Stomach smooth muscle (tissue), 2 donors: ENCODE measurements around the gene ZNF385A.

Experiments
- H3K27ac ChIP-seq: one replicate; pipeline ENCODE4 v1.7.0; 2013; ENCODE audit warnings: mild to moderate bottlenecking, low read length, inconsistent platforms
- H3K27me3 ChIP-seq, 2 donors: one replicate each; pipeline ENCODE4 v1.7.0; 2013; ENCODE audit warnings: low read length in 2 of 2; ENCODE audit not compliant: insufficient read depth in 2 of 2, control insufficient read depth in 1 of 2
- H3K36me3 ChIP-seq, 2 donors: one replicate each; pipeline ENCODE4 v1.7.0; 2013; ENCODE audit warnings: low read length in 2 of 2; ENCODE audit not compliant: control insufficient read depth in 2 of 2, insufficient read depth in 2 of 2
- H3K4me1 ChIP-seq: one replicate; pipeline ENCODE4 v1.7.0; 2013; ENCODE audit warnings: low read length; ENCODE audit not compliant: control insufficient read depth, insufficient read depth
- H3K4me3 ChIP-seq, 2 donors: one replicate each; pipeline ENCODE4 v1.7.0; 2013; ENCODE audit warnings: low read length in 2 of 2
- H3K9ac ChIP-seq, 2 donors: one replicate each; pipeline ENCODE4 v1.7.0; 2013; ENCODE audit warnings: low read length in 2 of 2, mild to moderate bottlenecking in 1 of 2
- H3K9me3 ChIP-seq, 2 donors: one replicate each; pipeline ENCODE4 v1.7.0; 2013; ENCODE audit warnings: low read length in 2 of 2; ENCODE audit not compliant: control insufficient read depth in 2 of 2
- donor health status: healthy.
- donor health status: Pancreatic carcinoma.

ZNF385A gene

GRCh38 chr12:54352891-54353874, 31.4 kb downstream of the ZNF385A start:
- Histone ChIP-seq H3K4me1 (peaks cover 30% of the 10 kb centered on the region), H3K27ac (peak overlapping the region; percentile 80), H3K9me3 (no peaks in the 10 kb centered on the region), H3K9ac (peak overlapping the region; percentile 36 to 58), H3K36me3 (peaks cover 18 to 25% of the 10 kb centered on the region in 2 donors), H3K4me3 (peak overlapping the region; percentile 14 to 67), H3K27me3 (no peaks in the 10 kb centered on the region)

GRCh38 chr12:54352022-54352531, 32.5 kb downstream of the ZNF385A start:
- H3K27me3 ChIP-seq, result no peaks in the 10 kb centered on the region
- H3K9me3 ChIP-seq, result no peaks in the 10 kb centered on the region
- peaks cover 26 to 34% of the 10 kb centered on the region in 2 donors for H3K36me3 ChIP-seq
- peaks cover 22% of the 10 kb centered on the region for H3K4me1 ChIP-seq
- H3K9ac ChIP-seq, result peak overlapping the region; percentile 52 to 58
- H3K4me3 ChIP-seq, result peak overlapping the region; percentile 53 to 67
- peak overlapping the region; percentile 80 for H3K27ac ChIP-seq

GRCh38 chr12:54351341-54351740, 33.2 kb downstream of the ZNF385A start:
- Histone ChIP-seq H3K36me3 (peaks cover 30 to 40% of the 10 kb centered on the region in 2 donors), H3K4me3 (no peak overlapping the region), H3K27me3 (no peaks in the 10 kb centered on the region), H3K4me1 (peaks cover 22% of the 10 kb centered on the region), H3K9me3 (no peaks in the 10 kb centered on the region), H3K9ac (no peak overlapping the region), H3K27ac (peak overlapping the region; percentile 80)

GRCh38 chr12:54350743-54351142, 33.8 kb downstream of the ZNF385A start:
- no peaks in the 10 kb centered on the region for H3K9me3 ChIP-seq
- H3K36me3 ChIP-seq, result peaks cover 30 to 44% of the 10 kb centered on the region in 2 donors
- H3K4me3 ChIP-seq, result no peak overlapping the region
- no peak overlapping the region for H3K9ac ChIP-seq
- no peaks in the 10 kb centered on the region for H3K27me3 ChIP-seq
- peaks cover 22% of the 10 kb centered on the region for H3K4me1 ChIP-seq
- peak overlapping the region; percentile 80 for H3K27ac ChIP-seq

GRCh38 chr12:54349679-54350078, 34.9 kb downstream of the ZNF385A start:
- Histone ChIP-seq H3K36me3 (peaks cover 37 to 51% of the 10 kb centered on the region in 2 donors), H3K9ac (no peak overlapping the region), H3K27ac (no peak overlapping the region), H3K4me1 (peaks cover 22% of the 10 kb centered on the region), H3K27me3 (no peaks in the 10 kb centered on the region), H3K4me3 (no peak overlapping the region), H3K9me3 (no peaks in the 10 kb centered on the region)

GRCh38 chr12:54349036-54349435, 35.5 kb downstream of the ZNF385A start:
- H3K27ac ChIP-seq, result no peak overlapping the region
- H3K27me3 ChIP-seq, result no peaks in the 10 kb centered on the region
- no peaks in the 10 kb centered on the region for H3K9me3 ChIP-seq
- no peak overlapping the region for H3K9ac ChIP-seq
- H3K36me3 ChIP-seq, result peaks cover 37 to 51% of the 10 kb centered on the region in 2 donors
- peaks cover 22% of the 10 kb centered on the region for H3K4me1 ChIP-seq
- H3K4me3 ChIP-seq, result no peak overlapping the region

GRCh38 chr12:54341378-54342300, 42.9 kb downstream of the ZNF385A start:
- H3K9me3 ChIP-seq, result no peaks in the 10 kb centered on the region
- no peak overlapping the region for H3K9ac ChIP-seq
- H3K4me1 ChIP-seq, result peaks cover 21% of the 10 kb centered on the region
- no peak overlapping the region for H3K27ac ChIP-seq
- H3K4me3 ChIP-seq, result no peak overlapping the region
- peaks cover 30 to 40% of the 10 kb centered on the region in 2 donors for H3K36me3 ChIP-seq
- no peaks in the 10 kb centered on the region for H3K27me3 ChIP-seq

GRCh38 chr12:54340846-54341245, 43.7 kb downstream of the ZNF385A start:
- H3K9me3 ChIP-seq, result no peaks in the 10 kb centered on the region
- H3K27ac ChIP-seq, result no peak overlapping the region
- no peak overlapping the region for H3K9ac ChIP-seq
- no peaks in the 10 kb centered on the region for H3K27me3 ChIP-seq
- H3K4me3 ChIP-seq, result no peak overlapping the region
- peaks cover 30 to 35% of the 10 kb centered on the region in 2 donors for H3K36me3 ChIP-seq
- H3K4me1 ChIP-seq, result peaks cover 21% of the 10 kb centered on the region

- Histone ChIP-seq H3K9me3 (no peaks in the 10 kb centered on the region), H3K9ac (no peak overlapping the region), H3K4me3 (peak overlapping the region in 1 of 2 donors; percentile 37), H3K4me1 (peaks cover 21% of the 10 kb centered on the region), H3K36me3 (peaks cover 21 to 26% of the 10 kb centered on the region in 2 donors), H3K27ac (no peak overlapping the region), H3K27me3 (no peaks in the 10 kb centered on the region)
These were observed 45.7 kb downstream of the ZNF385A start for GRCh38 chr12:54338698-54339296.
